ENCODE results near the gene RPS18. TPM values are rescaled to one million over a fixed set of nuclear protein-coding genes. Genes with fewer than 3 reads are reported as not detected.

RPS18 gene
- total and polyA plus RNA-seq, 9 of the 15 experiments (the other 6 are each of a cell fraction or from before 2014, with no cell fraction given), result 5,023 to 17,516 (median 8,131) TPM

DNA sequence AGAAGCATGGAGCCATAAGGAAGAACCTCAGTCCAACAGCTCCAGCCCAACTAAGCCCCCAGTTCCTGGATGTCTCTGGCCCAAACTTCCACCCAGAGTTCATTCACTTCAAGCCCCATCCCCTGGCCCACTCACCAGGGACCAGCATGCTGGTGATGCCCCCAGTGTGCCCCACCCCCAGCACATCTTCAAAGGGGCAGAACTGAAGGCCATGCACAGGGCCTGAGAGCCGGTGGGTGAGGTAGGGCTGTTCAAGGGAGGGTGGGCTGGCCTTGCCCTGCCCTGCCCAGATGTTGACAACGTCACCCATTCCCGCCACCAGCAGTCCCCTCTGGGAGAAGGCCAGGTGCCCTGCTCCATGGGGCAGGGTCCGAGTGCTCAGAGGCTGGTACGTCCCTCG lies 8.7 kb downstream of the RPS18 start (continued):
- TF ChIP-seq, protein P1, sequence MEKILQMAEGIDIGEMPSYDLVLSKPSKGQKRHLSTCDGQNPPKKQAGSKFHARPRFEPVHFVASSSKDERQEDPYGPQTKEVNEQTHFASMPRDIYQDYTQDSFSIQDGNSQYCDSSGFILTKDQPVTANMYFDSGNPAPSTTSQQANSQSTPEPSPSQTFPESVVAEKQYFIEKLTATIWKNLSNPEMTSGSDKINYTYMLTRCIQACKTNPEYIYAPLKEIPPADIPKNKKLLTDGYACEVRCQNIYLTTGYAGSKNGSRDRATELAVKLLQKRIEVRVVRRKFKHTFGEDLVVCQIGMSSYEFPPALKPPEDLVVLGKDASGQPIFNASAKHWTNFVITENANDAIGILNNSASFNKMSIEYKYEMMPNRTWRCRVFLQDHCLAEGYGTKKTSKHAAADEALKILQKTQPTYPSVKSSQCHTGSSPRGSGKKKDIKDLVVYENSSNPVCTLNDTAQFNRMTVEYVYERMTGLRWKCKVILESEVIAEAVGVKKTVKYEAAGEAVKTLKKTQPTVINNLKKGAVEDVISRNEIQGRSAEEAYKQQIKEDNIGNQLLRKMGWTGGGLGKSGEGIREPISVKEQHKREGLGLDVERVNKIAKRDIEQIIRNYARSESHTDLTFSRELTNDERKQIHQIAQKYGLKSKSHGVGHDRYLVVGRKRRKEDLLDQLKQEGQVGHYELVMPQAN (IDR thresholded peaks at IDR 0.05; ENCODE audit: borderline replicate concordance), result no peak
- TF ChIP-seq ILF3 (IDR thresholded peaks at IDR 0.05; ENCODE audit: borderline replicate concordance), result no peak
- no peak for TF ChIP-seq KHSRP (IDR thresholded peaks at IDR 0.05)
- no peak for TF ChIP-seq NFXL1 (CRISPR knock-in tag; IDR thresholded peaks at IDR 0.05)
- TF ChIP-seq TEAD4 (IDR thresholded peaks at IDR 0.05; ENCODE audit: low read length), result no peak
- TF ChIP-seq TEAD4 (CRISPR knock-in tag; IDR thresholded peaks at IDR 0.05; ENCODE audit: borderline replicate concordance), result no peak
- no peak for TF ChIP-seq NR2C2 (CRISPR knock-in tag; IDR thresholded peaks at IDR 0.05)
- TF ChIP-seq NR2C2 (tag; IDR thresholded peaks at IDR 0.05), result 0 out of 2 replicates have a peak, but pooled peaks have one; percentile 2
- no peak for TF ChIP-seq SIN3B (IDR thresholded peaks at IDR 0.05; ENCODE audit: low read depth)
- no peak for TF ChIP-seq CREM (IDR thresholded peaks at IDR 0.05; ENCODE audit: low read depth)
- TF ChIP-seq ZC3H4 (CRISPR knock-in tag; IDR thresholded peaks at IDR 0.05; ENCODE audit: borderline replicate concordance), result 0 out of 2 replicates have a peak, but pooled peaks have one; percentile 41
- TF ChIP-seq WHSC1 (IDR thresholded peaks at IDR 0.05; ENCODE audit: low read length), result no peak
- no peak for TF ChIP-seq ELF4 (CRISPR knock-in tag; IDR thresholded peaks at IDR 0.05)
- no peak for TF ChIP-seq ZNF699 (CRISPR knock-in tag; IDR thresholded peaks at IDR 0.05; ENCODE audit: insufficient replicate concordance)
- no peak for TF ChIP-seq ZNF224 (CRISPR knock-in tag; IDR thresholded peaks at IDR 0.05)
- TF ChIP-seq RFX1 (IDR thresholded peaks at IDR 0.05), result no peak
- no peak for TF ChIP-seq HIVEP1 (CRISPR knock-in tag; IDR thresholded peaks at IDR 0.05)
- TF ChIP-seq, protein P2, sequence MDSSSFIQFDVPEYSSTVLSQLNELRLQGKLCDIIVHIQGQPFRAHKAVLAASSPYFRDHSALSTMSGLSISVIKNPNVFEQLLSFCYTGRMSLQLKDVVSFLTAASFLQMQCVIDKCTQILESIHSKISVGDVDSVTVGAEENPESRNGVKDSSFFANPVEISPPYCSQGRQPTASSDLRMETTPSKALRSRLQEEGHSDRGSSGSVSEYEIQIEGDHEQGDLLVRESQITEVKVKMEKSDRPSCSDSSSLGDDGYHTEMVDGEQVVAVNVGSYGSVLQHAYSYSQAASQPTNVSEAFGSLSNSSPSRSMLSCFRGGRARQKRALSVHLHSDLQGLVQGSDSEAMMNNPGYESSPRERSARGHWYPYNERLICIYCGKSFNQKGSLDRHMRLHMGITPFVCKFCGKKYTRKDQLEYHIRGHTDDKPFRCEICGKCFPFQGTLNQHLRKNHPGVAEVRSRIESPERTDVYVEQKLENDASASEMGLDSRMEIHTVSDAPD (CRISPR knock-in tag; IDR thresholded peaks at IDR 0.05), result no peak
- TF ChIP-seq PHB2 (IDR thresholded peaks at IDR 0.05; ENCODE audit: low read depth), result no peak
- no peak for TF ChIP-seq ARHGAP35 (IDR thresholded peaks at IDR 0.05; ENCODE audit: partially characterized antibody)
- TF ChIP-seq ZNF133 (CRISPR knock-in tag; IDR thresholded peaks at IDR 0.05), result no peak
- no peak for TF ChIP-seq ZNF76 (CRISPR knock-in tag; IDR thresholded peaks at IDR 0.05; ENCODE audit: borderline replicate concordance)
- no peak for TF ChIP-seq PHF8 (IDR thresholded peaks at IDR 0.05; ENCODE audit: borderline replicate concordance, low read length)
- no peak for TF ChIP-seq ZFX (CRISPR knock-in tag; IDR thresholded peaks at IDR 0.05)

Measured in K562 (cell line).